B cell (primary cell): ENCODE measurements around the gene ITGB1BP1. TPM values are rescaled to one million over a fixed set of nuclear protein-coding genes. Genes with fewer than 3 reads are reported as not detected.

Experiments
- ATAC-seq: fragments of 200-7000 bp; cut with Tn5 transposase; one replicate; pipeline ENCODE4 v1.10.0; 2021; ENCODE audit warnings: low read depth, mild to moderate bottlenecking, moderate number of reproducible peaks, moderate library complexity
- CTCF ChIA-PET: fragments of 350-600 bp; sonication (Branson Sonifier 250); formaldehyde crosslinking; loops from one replicate; lab custom pipeline; 2021; ENCODE audit warnings: antibody characterized with exemption, inconsistent platforms; lab: Charles Lee
- POLR2A ChIA-PET: fragments of 350-600 bp; sonication (Branson Sonifier 250); formaldehyde crosslinking; loops from one replicate; lab custom pipeline; 2021; ENCODE audit warnings: antibody characterized with exemption; lab: Charles Lee
- DNase-seq: peaks from one replicate; pipeline ENCODE4 v3.0.0; 2013
- H2AFZ ChIP-seq: 2 replicates; pipeline ENCODE4 v1.6.1; 2012; ENCODE audit warnings: mild to moderate bottlenecking, low read depth, low read length; ENCODE audit not compliant: insufficient read depth, poor library complexity, severe bottlenecking
- H3K27ac ChIP-seq, 2 donors: 1 replicate in 1 of 2; 2 replicates in 1 of 2; pipeline ENCODE4 v1.5.1; 2012 to 2013; ENCODE audit warnings: low read length in 2 of 2, mild to moderate bottlenecking in 2 of 2, moderate library complexity in 1 of 2
- H3K27me3 ChIP-seq, 4 experiments: fragments of 200-600 bp in 1 of 4; sonication (generic) in 1 of 4; replicated peaks in 1 of 4; 1 replicate in 2 of 4; 2 replicates in 2 of 4; pipeline versions ENCODE4 v1.6.1 to v1.7.0; 2013 to 2016; ENCODE audit warnings: low read length in 3 of 4, mild to moderate bottlenecking in 2 of 4, mixed read lengths in 1 of 4, moderate library complexity in 1 of 4; ENCODE audit not compliant: insufficient read depth in 4 of 4, control insufficient read depth in 3 of 4; ENCODE audit errors: control extremely low read depth in 1 of 4
- H3K36me3 ChIP-seq, 2 experiments: replicated peaks in 1 of 2; 1 replicate in 1 of 2; 2 replicates in 1 of 2; pipeline versions ENCODE4 v1.6.1 to v1.7.1; 2013; ENCODE audit warnings: low read length in 1 of 2; ENCODE audit not compliant: insufficient read depth in 2 of 2, control insufficient read depth in 1 of 2; ENCODE audit errors: control extremely low read depth in 1 of 2, extremely low read depth in 1 of 2
- H3K4me1 ChIP-seq, 2 donors: fragments of 200-600 bp in 1 of 2; sonication (generic) in 1 of 2; 1 replicate in 1 of 2; 2 replicates in 1 of 2; pipeline versions ENCODE4 v1.5.1 to v1.6.1; 2013 to 2017; ENCODE audit warnings: low read length in 2 of 2; ENCODE audit not compliant: control insufficient read depth in 2 of 2, insufficient read depth in 2 of 2
- H3K4me2 ChIP-seq: replicated peaks from 2 replicates; pipeline ENCODE3; 2012; ENCODE audit warnings: mild to moderate bottlenecking, low read depth, low read length; ENCODE audit not compliant: poor library complexity, severe bottlenecking
- H3K4me3 ChIP-seq, 5 experiments: fragments of 200-600 bp in 1 of 5; sonication (generic) in 1 of 5; 1 replicate in 3 of 5; 2 replicates in 2 of 5; pipeline versions ENCODE4 v1.5.1 to v1.7.0; 2011 to 2016; ENCODE audit warnings: low read length in 4 of 5, mild to moderate bottlenecking in 4 of 5, low read depth in 2 of 5, control low read depth in 1 of 5, moderate library complexity in 1 of 5; ENCODE audit not compliant: insufficient read depth in 1 of 5; ENCODE audit errors: control extremely low read depth in 1 of 5, extremely low read depth in 1 of 5
- H3K79me2 ChIP-seq: fragments of 200-600 bp; sonication (generic); one replicate; pipeline ENCODE4 v1.6.0; 2016; ENCODE audit warnings: low read length; ENCODE audit not compliant: control insufficient read depth, insufficient read depth
- H3K9ac ChIP-seq: fragments of 200-600 bp; sonication (generic); 2 replicates; pipeline ENCODE4 v1.6.1; 2017; ENCODE audit warnings: mild to moderate bottlenecking, low read length, moderate library complexity
- H3K9me3 ChIP-seq, 3 donors: one replicate each; pipeline versions ENCODE4 v1.6.1 to v1.7.1; 2013; ENCODE audit warnings: low read length in 2 of 3; ENCODE audit not compliant: control insufficient read depth in 2 of 3, insufficient read depth in 1 of 3; ENCODE audit errors: control extremely low read depth in 1 of 3
- H4K20me1 ChIP-seq: 2 replicates; pipeline ENCODE4 v1.6.0; 2012; ENCODE audit warnings: mild to moderate bottlenecking, low read length; ENCODE audit not compliant: insufficient read depth, control insufficient read depth, poor library complexity, severe bottlenecking
- H3K27ac Mint-ChIP-seq: one replicate; pipeline ENCODE4 v1.8.0; 2021; ENCODE audit warnings: mixed read lengths
- H3K27me3 Mint-ChIP-seq: one replicate; pipeline ENCODE4 v1.8.0; 2021; ENCODE audit warnings: mixed read lengths
- H3K4me1 Mint-ChIP-seq: one replicate; pipeline ENCODE4 v1.8.0; 2021; ENCODE audit warnings: mixed read lengths
- H3K4me3 Mint-ChIP-seq: one replicate; pipeline ENCODE4 v1.8.0; 2021; ENCODE audit warnings: mixed read lengths
- H3K9me3 Mint-ChIP-seq: one replicate; pipeline ENCODE4 v1.8.0; 2022; ENCODE audit warnings: mixed read lengths; ENCODE audit not compliant: insufficient read depth
- CTCF ChIP-seq: fragments of 200-600 bp; IDR thresholded peaks from one replicate; pipeline ENCODE4 v1.8.0; 2022; ENCODE audit warnings: antibody characterized with exemption, mild to moderate bottlenecking
- EZH2 ChIP-seq: IDR thresholded peaks from 2 replicates; pipeline ENCODE4 v1.6.1; 2012; ENCODE audit warnings: borderline replicate concordance, low read depth, mild to moderate bottlenecking, moderate library complexity, low read length; ENCODE audit not compliant: insufficient read depth, poor library complexity, severe bottlenecking
- whole genome bisulfite sequencing: methylation state at CpG from one replicate; pipeline ENCODE4 v1.1.5; 2013; ENCODE audit warnings: missing lambda C conversion rate; ENCODE audit not compliant: insufficient coverage; 5-methylcytosine and 5-hydroxymethylcytosine counted together
- intact Hi-C: fragments of 100-400 bp; cut with micrococcal nuclease; formaldehyde crosslinking; loops from one replicate; pipeline ENCODE4 v1.10.0; 2022
- polyA plus RNA-seq: library from polyadenylated mRNA; depleted of rRNA; stranded (reverse); fragments of >200 nt; gene quantifications from 2 replicates; pipeline ENCODE4 v1.2.3, GENCODE V29; 2012
- total RNA-seq, 2 donors: library from RNA; stranded (reverse); fragments of 120-200 nt in 1 of 2; gene quantifications; 1 replicate in 1 of 2; 2 replicates in 1 of 2; pipeline versions ENCODE4 v1.2.3 to v1.2.4, GENCODE V29; 2013 to 2022

ITGB1BP1 gene
- total and polyA plus RNA-seq, 2 donors (not counting 1 experiment from before 2014, with no cell fraction given) = 25.7 to 47.1 TPM

- peak overlapping the region; percentile 48 for H3K27ac Mint-ChIP-seq
- Histone ChIP-seq H2AFZ (no peak overlapping the region), H3K36me3 (peaks cover 0 to 19% of the 10 kb centered on the region in 2 experiments), H3K4me3 (no peak overlapping the region), H3K4me2 (no peak overlapping the region), H3K27ac (no peak overlapping the region), H3K9me3 (peaks cover 0 to 4% (median 0%) of the 10 kb centered on the region in 3 donors), H4K20me1 (peaks cover 15% of the 10 kb centered on the region), H3K4me1 (peaks cover 21 to 29% of the 10 kb centered on the region in 2 donors), H3K79me2 (peaks cover 30% of the 10 kb centered on the region), H3K9ac (no peak overlapping the region), H3K27me3 (no peaks in the 10 kb centered on the region)
- H3K9me3 Mint-ChIP-seq = no peaks in the 10 kb centered on the region
- intact Hi-C loops = loop anchor here (2.0 to 5.0 kb wide), 2 partner anchors 158 to 370 kb away; partner anchors contain the start of genes TAF1B and YWHAQ
- ATAC-seq (no peak), DNase-seq (no peak)
- peak overlapping the region; percentile 84 for H3K4me3 Mint-ChIP-seq
- WGBS = 50% methylated on average over 7 of the region's 9 CpGs
- ChIA-PET CTCF (no interaction called here), POLR2A (interaction anchor here (0.7 kb wide), 1 partner anchor 31 kb away, joined by 5 read pairs; no protein-coding TSS in a partner anchor)
- no peak for TF ChIP-seq CTCF
- TF ChIP-seq EZH2 = no peak
- no peaks in the 10 kb centered on the region for H3K27me3 Mint-ChIP-seq
- peaks cover 34% of the 10 kb centered on the region for H3K4me1 Mint-ChIP-seq
Measured at GRCh38 chr2:9472511-9472910, 49.2 kb upstream of the ITGB1BP1 start.

- WGBS = 93% methylated on average over 3 of the region's 5 CpGs
- DNase-seq (no peak), ATAC-seq (no peak)
- intact Hi-C loops = loop anchor here (5.0 kb wide), 1 partner anchor 371 kb away; the partner anchor contains the start of gene TAF1B
- Histone ChIP-seq H3K27ac (no peak overlapping the region), H3K9me3 (peaks cover 0 to 5% (median 0%) of the 10 kb centered on the region in 3 donors), H3K4me2 (no peak overlapping the region), H3K4me1 (peaks cover 20 to 24% of the 10 kb centered on the region in 2 donors), H2AFZ (no peak overlapping the region), H3K4me3 (no peak overlapping the region), H4K20me1 (peaks cover 14% of the 10 kb centered on the region), H3K36me3 (peaks cover 0 to 16% of the 10 kb centered on the region in 2 experiments), H3K79me2 (peaks cover 19% of the 10 kb centered on the region), H3K27me3 (no peaks in the 10 kb centered on the region), H3K9ac (no peak overlapping the region)
- peaks cover 23% of the 10 kb centered on the region for H3K4me1 Mint-ChIP-seq
- ChIA-PET CTCF (no interaction called here), POLR2A (no interaction called here)
- H3K27ac Mint-ChIP-seq = no peak overlapping the region
- H3K27me3 Mint-ChIP-seq = no peaks in the 10 kb centered on the region
- TF ChIP-seq CTCF (no peak), EZH2 (no peak)
- H3K9me3 Mint-ChIP-seq = no peaks in the 10 kb centered on the region
- H3K4me3 Mint-ChIP-seq = no peak overlapping the region
Measured at GRCh38 chr2:9471206-9471605, 47.9 kb upstream of the ITGB1BP1 start.
